Measurements from ENCODE around the gene NECTIN2. TPM values are rescaled to one million over a fixed set of nuclear protein-coding genes. Genes with fewer than 3 reads are reported as not detected.

Gene NECTIN2
- total RNA-seq, 1 donor from 2014 or later, result 302 TPM

- Histone ChIP-seq H3K4me2 (ENCODE audit: low read length) (no peak overlapping the region), H3K9me3 (ENCODE audit: insufficient read depth, low read depth, low read length) (peaks cover 5% of the 10 kb centered on the region), H4K20me1 (ENCODE audit: insufficient read depth, low read length) (no peaks in the 10 kb centered on the region), H3K36me3 (ENCODE audit: insufficient read depth, low read length) (no peaks in the 10 kb centered on the region), H3K4me1 (ENCODE audit: insufficient read depth, low read length) (no peaks in the 10 kb centered on the region), H3K27ac (ENCODE audit: low read depth, low read length) (no peak overlapping the region), H3K4me3 (ENCODE audit: insufficient read depth, low read depth, low read length) (no peak overlapping the region), H3K79me2 (ENCODE audit: insufficient read depth, low read length) (no peaks in the 10 kb centered on the region), H3K9ac (ENCODE audit: low read length) (no peak overlapping the region), H2AFZ (ENCODE audit: low read depth, low read length) (no peak overlapping the region), H3K27me3 (ENCODE audit: insufficient read depth, low read length) (no peaks in the 10 kb centered on the region)
- DNase-seq (ENCODE audit: low read depth) (no peak), FAIRE-seq (no peak)
- TF ChIP-seq CTCF (IDR thresholded peaks at IDR 0.05; ENCODE audit: insufficient read depth, low read depth, low read length), result no peak
- TF ChIP-seq EZH2 (IDR thresholded peaks at IDR 0.05; ENCODE audit: insufficient read depth, low read length), result no peak
- H3K27ac Mint-ChIP-seq (ENCODE audit: unreplicated experiment), result no peak overlapping the region
- H3K4me3 Mint-ChIP-seq (ENCODE audit: unreplicated experiment), result no peak overlapping the region
- peaks cover 9% of the 10 kb centered on the region for H3K27me3 Mint-ChIP-seq (ENCODE audit: low read depth, unreplicated experiment)
- no peaks in the 10 kb centered on the region for H3K9me3 Mint-ChIP-seq (ENCODE audit: unreplicated experiment)
- no peaks in the 10 kb centered on the region for H3K36me3 Mint-ChIP-seq (ENCODE audit: low read depth, unreplicated experiment)
- H3K4me1 Mint-ChIP-seq (ENCODE audit: low read depth, unreplicated experiment), result peaks cover 1% of the 10 kb centered on the region
These were observed 46.3 kb upstream of the NECTIN2 start for GRCh38 chr19:44799627-44800346.

GRCh38 chr19:44800461-44800860 is 45.6 kb upstream of the NECTIN2 start:
- no peaks in the 10 kb centered on the region for H3K36me3 ChIP-seq (ENCODE audit: insufficient read depth, low read length)
- FAIRE-seq (no peak), DNase-seq (ENCODE audit: low read depth) (peak; percentile 18)
- no peak overlapping the region for H3K4me2 ChIP-seq (ENCODE audit: low read length)
- H3K79me2 ChIP-seq (ENCODE audit: insufficient read depth, low read length), result no peaks in the 10 kb centered on the region
- H4K20me1 ChIP-seq (ENCODE audit: insufficient read depth, low read length), result no peaks in the 10 kb centered on the region
- TF ChIP-seq CTCF (IDR thresholded peaks at IDR 0.05; ENCODE audit: insufficient read depth, low read depth, low read length) (peak; percentile 77), EZH2 (IDR thresholded peaks at IDR 0.05; ENCODE audit: insufficient read depth, low read length) (no peak)
- Mint-ChIP-seq H3K4me1 (ENCODE audit: low read depth, unreplicated experiment) (peaks cover 1% of the 10 kb centered on the region), H3K27me3 (ENCODE audit: low read depth, unreplicated experiment) (peaks cover 15% of the 10 kb centered on the region), H3K27ac (ENCODE audit: unreplicated experiment) (no peak overlapping the region), H3K36me3 (ENCODE audit: low read depth, unreplicated experiment) (no peaks in the 10 kb centered on the region), H3K9me3 (ENCODE audit: unreplicated experiment) (no peaks in the 10 kb centered on the region), H3K4me3 (ENCODE audit: unreplicated experiment) (no peak overlapping the region)
- H3K9ac ChIP-seq (ENCODE audit: low read length), result no peak overlapping the region
- no peak overlapping the region for H3K27ac ChIP-seq (ENCODE audit: low read depth, low read length)
- H3K9me3 ChIP-seq (ENCODE audit: insufficient read depth, low read depth, low read length), result peaks cover 5% of the 10 kb centered on the region
- no peaks in the 10 kb centered on the region for H3K27me3 ChIP-seq (ENCODE audit: insufficient read depth, low read length)
- H3K4me1 ChIP-seq (ENCODE audit: insufficient read depth, low read length), result no peaks in the 10 kb centered on the region
- H3K4me3 ChIP-seq (ENCODE audit: insufficient read depth, low read depth, low read length), result no peak overlapping the region
- H2AFZ ChIP-seq (ENCODE audit: low read depth, low read length), result no peak overlapping the region

All from astrocyte (in vitro differentiated cells and primary cell).